Thyroid gland (tissue), 4 donors: ENCODE data around the gene SERPINA12. TPM values are rescaled to one million over a fixed set of nuclear protein-coding genes. Genes with fewer than 3 reads are reported as not detected.

Experiments
- DNase-seq, 2 donors: peaks; one replicate each; pipeline ENCODE4 v3.0.0-alpha.2; 2019
- H3K27ac ChIP-seq, 3 donors: fragments of 200-600 bp; sonication (generic); 1 replicate in 2 of 3; 2 replicates in 1 of 3; pipeline ENCODE4 v1.5.1; 2016 to 2019; ENCODE audit warnings: mild to moderate bottlenecking in 1 of 3, moderate library complexity in 1 of 3
- H3K27me3 ChIP-seq: fragments of 200-600 bp; sonication (generic); one replicate; pipeline ENCODE4 v1.5.1; 2019
- H3K36me3 ChIP-seq, 2 donors: fragments of 200-600 bp; sonication (generic); one replicate each; pipeline ENCODE4 v1.5.1; 2016 to 2019
- H3K4me1 ChIP-seq, 2 donors: fragments of 200-600 bp; sonication (generic); one replicate each; pipeline ENCODE4 v1.5.1; 2017 to 2019
- H3K4me3 ChIP-seq, 3 donors: fragments of 200-600 bp; sonication (generic); replicated peaks in 1 of 3; 1 replicate in 2 of 3; 2 replicates in 1 of 3; pipeline ENCODE4 v1.5.1; 2016; ENCODE audit warnings: mild to moderate bottlenecking in 1 of 3
- H3K9me3 ChIP-seq: fragments of 200-600 bp; sonication (generic); one replicate; pipeline ENCODE4 v1.5.1; 2017
- POLR2A ChIP-seq, 2 donors: fragments of 450-650 bp; IDR thresholded peaks; one replicate each; pipeline ENCODE4 v1.6.1; 2017; ENCODE audit warnings: antibody characterized with exemption in 2 of 2, mild to moderate bottlenecking in 2 of 2, moderate library complexity in 1 of 2
- whole genome bisulfite sequencing, 2 donors: methylation state at CpG; one replicate each; pipeline ENCODE4 v1.1.5; 2017; 5-methylcytosine and 5-hydroxymethylcytosine counted together
- intact Hi-C: fragments of 100-400 bp; cut with DNase I; formaldehyde crosslinking; loops from one replicate; pipeline ENCODE4 v1.15.1; 2023
- total RNA-seq, 4 donors: library from RNA; depleted of rRNA; stranded (reverse); fragments of >200 nt; gene quantifications; one replicate each; pipeline ENCODE4 v1.2.3, GENCODE V29; 2016
- TF ChIP-seq, protein P1 (sequence below), 6 experiments: fragments of 200-600 bp in 3 of 6; fragments of 450-650 bp in 3 of 6; sonication (generic) in 3 of 6; IDR thresholded peaks; one replicate each; pipeline ENCODE4 v1.5.1; 2016 to 2019; ENCODE audit warnings: antibody characterized with exemption in 6 of 6, mild to moderate bottlenecking in 2 of 6, inconsistent platforms in 1 of 6, moderate library complexity in 1 of 6

Gene SERPINA12
- total RNA-seq, 4 donors from 2014 or later = not detected

DNA sequence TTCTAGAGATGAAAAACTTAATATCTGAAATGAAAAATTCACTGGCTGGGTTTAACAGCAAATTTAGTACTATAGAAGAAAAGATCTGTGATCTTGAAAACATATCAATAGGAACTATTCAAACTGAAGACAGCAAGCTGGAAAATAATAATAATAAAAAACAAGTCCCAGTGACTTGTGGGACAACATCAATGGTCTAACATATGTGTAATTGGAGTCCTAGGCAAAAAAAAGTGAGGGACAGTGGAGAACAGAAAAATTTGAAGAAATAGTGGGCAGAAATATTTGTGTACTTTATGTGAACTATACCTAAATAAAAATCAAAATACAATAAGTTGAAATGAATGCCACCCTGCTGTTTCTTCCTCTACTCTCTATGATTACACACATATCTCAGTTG, 30.8 kb downstream of the SERPINA12 start:
- TF ChIP-seq, protein P1, sequence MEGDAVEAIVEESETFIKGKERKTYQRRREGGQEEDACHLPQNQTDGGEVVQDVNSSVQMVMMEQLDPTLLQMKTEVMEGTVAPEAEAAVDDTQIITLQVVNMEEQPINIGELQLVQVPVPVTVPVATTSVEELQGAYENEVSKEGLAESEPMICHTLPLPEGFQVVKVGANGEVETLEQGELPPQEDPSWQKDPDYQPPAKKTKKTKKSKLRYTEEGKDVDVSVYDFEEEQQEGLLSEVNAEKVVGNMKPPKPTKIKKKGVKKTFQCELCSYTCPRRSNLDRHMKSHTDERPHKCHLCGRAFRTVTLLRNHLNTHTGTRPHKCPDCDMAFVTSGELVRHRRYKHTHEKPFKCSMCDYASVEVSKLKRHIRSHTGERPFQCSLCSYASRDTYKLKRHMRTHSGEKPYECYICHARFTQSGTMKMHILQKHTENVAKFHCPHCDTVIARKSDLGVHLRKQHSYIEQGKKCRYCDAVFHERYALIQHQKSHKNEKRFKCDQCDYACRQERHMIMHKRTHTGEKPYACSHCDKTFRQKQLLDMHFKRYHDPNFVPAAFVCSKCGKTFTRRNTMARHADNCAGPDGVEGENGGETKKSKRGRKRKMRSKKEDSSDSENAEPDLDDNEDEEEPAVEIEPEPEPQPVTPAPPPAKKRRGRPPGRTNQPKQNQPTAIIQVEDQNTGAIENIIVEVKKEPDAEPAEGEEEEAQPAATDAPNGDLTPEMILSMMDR (IDR thresholded peaks at IDR 0.05) = no peak
- no peak for TF ChIP-seq POLR2A (IDR thresholded peaks at IDR 0.05)
- Histone ChIP-seq H3K4me1 (no peaks in the 10 kb centered on the region), H3K4me3 (no peak overlapping the region), H3K36me3 (no peaks in the 10 kb centered on the region), H3K27me3 (no peaks in the 10 kb centered on the region), H3K27ac (no peak overlapping the region), H3K9me3 (no peaks in the 10 kb centered on the region)
- no peak for DNase-seq
- intact Hi-C loops = no loop called here

DNA sequence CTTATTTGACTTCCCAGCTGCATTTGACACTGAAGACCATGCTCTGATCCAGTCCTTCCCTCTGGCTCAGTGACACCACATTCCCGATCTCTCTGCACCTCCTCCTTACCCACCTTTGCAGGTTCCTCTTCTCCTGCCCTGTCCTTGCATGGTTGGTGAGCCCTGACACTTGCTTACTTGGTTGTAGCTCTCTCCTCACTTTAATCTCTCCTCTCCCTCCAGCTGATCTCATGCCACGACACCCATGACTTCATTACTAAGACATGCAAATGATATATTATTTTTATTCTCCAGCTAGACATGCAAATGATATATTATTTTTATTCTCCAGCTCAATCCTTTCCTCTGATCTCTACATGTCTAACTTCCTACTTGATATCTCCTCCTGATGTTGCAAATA, 33.2 kb downstream of the SERPINA12 start, which contains the start of gene SERPINA9:
Gene SERPINA9 (minus strand): TSS at position 175 of the 400 bp plus-strand sequence. CDS start 6,357 bp downstream, outside the sequence.
- Histone ChIP-seq H3K9me3 (no peaks in the 10 kb centered on the region), H3K27ac (no peak within 1 kb of the TSS), H3K27me3 (no peaks in the 10 kb centered on the region), H3K4me3 (no peak within 1 kb of the TSS), H3K36me3 (no peaks in the 10 kb centered on the region), H3K4me1 (no peaks in the 10 kb centered on the region)
- TF ChIP-seq, protein P1 (IDR thresholded peaks at IDR 0.05) = no peak
- no peak for TF ChIP-seq POLR2A (IDR thresholded peaks at IDR 0.05)
- no peak for DNase-seq
- intact Hi-C loops = no loop called here
- WGBS, 2 donors = 69 to 83% methylated on average over 2 of the region's 2 CpGs

DNA sequence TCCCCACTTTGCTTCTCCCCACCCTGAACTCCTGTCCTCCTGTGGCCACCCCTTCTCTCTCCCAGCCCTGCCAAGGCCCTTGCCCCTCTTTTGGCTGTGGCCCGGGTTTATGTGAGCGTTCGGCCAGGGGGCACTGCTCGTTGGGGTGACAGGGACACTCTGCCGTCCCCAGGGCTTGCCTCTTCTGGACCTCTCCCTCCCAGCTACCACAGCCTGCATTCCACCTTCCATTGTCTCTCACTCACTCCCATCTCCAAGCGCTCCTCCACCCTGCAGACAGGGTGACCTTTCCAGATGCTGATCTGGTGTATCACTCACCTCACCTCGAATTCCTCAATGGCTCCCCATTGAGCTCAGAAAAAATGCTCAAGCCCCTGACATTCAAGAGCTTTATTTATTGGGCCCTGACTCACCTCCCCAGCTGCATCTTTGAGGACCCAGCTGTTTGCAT, 34.7 kb downstream of the SERPINA12 start:
- TF ChIP-seq, protein P1 (IDR thresholded peaks at IDR 0.05) = no peak
- TF ChIP-seq POLR2A (IDR thresholded peaks at IDR 0.05) = no peak
- no peaks in the 10 kb centered on the region for H3K4me1 ChIP-seq
- 88 to 89% methylated on average over 7 of the region's 7 CpGs for WGBS, 2 donors
- no peak overlapping the region for H3K4me3 ChIP-seq
- no peaks in the 10 kb centered on the region for H3K27me3 ChIP-seq
- H3K36me3 ChIP-seq = no peaks in the 10 kb centered on the region
- no peaks in the 10 kb centered on the region for H3K9me3 ChIP-seq
- H3K27ac ChIP-seq = no peak overlapping the region
- no peak for DNase-seq
- intact Hi-C loops = no loop called here

DNA sequence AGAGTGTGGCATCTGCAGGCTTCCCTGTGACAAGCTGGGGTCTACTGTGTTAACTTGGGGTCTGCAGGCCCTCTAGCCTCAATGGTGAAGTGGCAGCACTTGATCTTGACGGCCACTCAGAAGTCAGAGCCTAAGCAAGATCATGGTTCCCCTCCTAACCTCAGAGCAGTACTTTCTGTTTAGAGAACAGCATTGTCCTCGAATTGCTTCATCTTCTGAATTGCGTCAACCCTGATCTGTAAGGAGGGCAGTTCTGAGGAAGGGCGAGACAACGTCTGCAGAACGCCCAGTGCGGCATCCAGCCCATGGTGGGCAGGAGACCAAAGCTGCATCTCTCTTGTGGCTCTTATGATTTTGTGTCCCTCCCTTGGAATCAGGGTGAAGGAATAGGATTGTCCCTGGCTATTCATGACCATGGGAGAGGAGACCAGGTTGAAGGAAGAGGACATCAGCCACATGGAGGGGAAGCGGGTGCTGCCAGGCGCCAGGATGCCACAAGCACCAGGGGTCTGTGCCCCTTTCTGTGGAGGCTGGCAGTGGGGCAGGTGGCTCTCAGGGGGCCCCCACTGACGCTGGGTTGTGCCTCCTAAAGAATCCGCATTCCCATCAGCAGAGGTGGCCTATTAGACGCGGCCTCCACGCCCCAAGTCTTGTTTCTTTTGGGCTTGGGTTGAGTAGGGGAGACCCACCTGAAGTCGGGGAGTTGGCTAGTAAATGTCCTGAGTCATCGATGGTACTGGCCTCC, 35.4 kb downstream of the SERPINA12 start:
- WGBS, 2 donors = 68 to 79% methylated on average over 12 to 16 of the region's 16 CpGs
- no peak overlapping the region for H3K27ac ChIP-seq
- TF ChIP-seq, protein P1 (IDR thresholded peaks at IDR 0.05) = no peak
- TF ChIP-seq POLR2A (IDR thresholded peaks at IDR 0.05) = no peak
- no peaks in the 10 kb centered on the region for H3K9me3 ChIP-seq
- H3K36me3 ChIP-seq = no peaks in the 10 kb centered on the region
- H3K27me3 ChIP-seq = no peaks in the 10 kb centered on the region
- DNase-seq = no peak
- intact Hi-C loops = no loop called here
- H3K4me1 ChIP-seq = no peaks in the 10 kb centered on the region
- no peak overlapping the region for H3K4me3 ChIP-seq

DNA sequence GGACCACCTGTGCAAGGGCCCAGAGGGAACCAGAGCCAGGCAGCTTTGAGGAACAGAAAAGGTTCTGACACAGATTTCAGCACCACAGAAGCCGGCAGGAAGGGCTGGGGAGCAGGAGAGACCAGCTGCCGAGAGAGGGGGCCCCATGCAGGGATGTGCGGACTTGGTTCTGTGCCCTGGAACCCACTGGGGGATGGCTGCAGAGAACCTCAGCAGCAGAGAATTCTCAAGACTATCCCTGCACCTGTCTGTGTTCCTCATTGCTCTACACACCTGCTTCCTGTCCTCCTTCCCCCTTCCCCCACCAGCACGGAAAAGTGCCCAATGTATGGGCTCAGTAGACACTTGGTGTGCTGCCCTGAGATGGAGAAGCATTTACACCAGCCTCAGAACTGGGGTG, 36.4 kb downstream of the SERPINA12 start:
- no peak overlapping the region for H3K4me3 ChIP-seq
- WGBS, 2 donors = 52 to 64% methylated on average over 4 of the region's 4 CpGs
- H3K36me3 ChIP-seq = no peaks in the 10 kb centered on the region
- DNase-seq = no peak
- TF ChIP-seq, protein P1 (IDR thresholded peaks at IDR 0.05) = no peak
- no peak for TF ChIP-seq POLR2A (IDR thresholded peaks at IDR 0.05)
- H3K27ac ChIP-seq = no peak overlapping the region
- H3K27me3 ChIP-seq = no peaks in the 10 kb centered on the region
- no peaks in the 10 kb centered on the region for H3K4me1 ChIP-seq
- intact Hi-C loops = no loop called here
- no peaks in the 10 kb centered on the region for H3K9me3 ChIP-seq
